Cardiac fibroblast (primary cell): Measurements from ENCODE around the gene TSHR.
A peak's percentile ranks its signal among the peaks of the same experiment; 100 is the strongest.

Experiments used
- DNase-seq, 2 donors: peaks; one replicate each; pipeline versions ENCODE4 v3.0.0 to v3.0.0-alpha.2; 2010; ENCODE audit warnings: low read depth in 2 of 2
- H3K4me3 ChIP-seq, 2 donors: replicated peaks in 1 of 2; 1 replicate in 1 of 2; 2 replicates in 1 of 2; pipeline ENCODE4 v1.5.1; 2011; ENCODE audit warnings: low read depth in 2 of 2, low read length in 2 of 2, mild to moderate bottlenecking in 2 of 2, moderate library complexity in 1 of 2
- CTCF ChIP-seq: IDR thresholded peaks from one replicate; pipeline ENCODE4 v1.5.1; 2011; ENCODE audit warnings: low read depth, mild to moderate bottlenecking, low read length, inconsistent platforms

TSHR gene

GRCh38 chr14:81165188-81165587 is 209.8 kb downstream of the TSHR start:
- no peak for TF ChIP-seq CTCF
- no peak overlapping the region for H3K4me3 ChIP-seq
- DNase-seq: peak in 1 of 2 donors; percentile 13

GRCh38 chr14:81166121-81166520 is 210.7 kb downstream of the TSHR start:
- H3K4me3 ChIP-seq: no peak overlapping the region
- no peak for TF ChIP-seq CTCF
- no peak for DNase-seq

DNA sequence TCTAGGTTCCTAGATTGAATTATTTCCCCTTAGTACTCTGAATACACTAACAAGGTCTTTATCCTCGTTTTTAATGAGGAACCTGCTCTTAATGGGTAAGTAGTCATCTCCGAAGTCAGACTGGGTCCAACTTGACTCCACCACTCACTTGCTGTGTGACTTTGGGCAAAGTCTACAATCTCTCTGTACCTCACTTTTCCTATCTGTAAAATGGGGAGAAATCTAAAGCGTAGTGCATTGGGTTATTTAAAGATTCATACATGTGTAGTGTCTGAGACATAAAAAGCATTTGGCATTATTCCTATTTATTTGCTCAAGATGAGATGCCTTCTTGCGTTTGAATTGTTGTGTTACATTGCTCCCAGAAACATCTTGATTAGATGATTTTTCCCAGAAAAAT is 213.8 kb downstream of the TSHR start:
- no peak for DNase-seq
- peak overlapping the region in 1 of 2 donors; percentile 57 for H3K4me3 ChIP-seq

GRCh38 chr14:81169711-81170103 is 214.3 kb downstream of the TSHR start:
- no peak for TF ChIP-seq CTCF
- peak overlapping the region; percentile 57 to 68 for H3K4me3 ChIP-seq
- DNase-seq: peak in 1 of 2 donors; percentile 31

More for the DNA sequence above, 213.8 kb downstream of the TSHR start:
- TF ChIP-seq CTCF: no peak

- H3K4me3 ChIP-seq: peak overlapping the region; percentile 57 to 68
- TF ChIP-seq CTCF: peak; percentile 87
- DNase-seq: peak; percentile 90 to 91
These were observed 214.8 kb downstream of the TSHR start for GRCh38 chr14:81170104-81170828.

DNA sequence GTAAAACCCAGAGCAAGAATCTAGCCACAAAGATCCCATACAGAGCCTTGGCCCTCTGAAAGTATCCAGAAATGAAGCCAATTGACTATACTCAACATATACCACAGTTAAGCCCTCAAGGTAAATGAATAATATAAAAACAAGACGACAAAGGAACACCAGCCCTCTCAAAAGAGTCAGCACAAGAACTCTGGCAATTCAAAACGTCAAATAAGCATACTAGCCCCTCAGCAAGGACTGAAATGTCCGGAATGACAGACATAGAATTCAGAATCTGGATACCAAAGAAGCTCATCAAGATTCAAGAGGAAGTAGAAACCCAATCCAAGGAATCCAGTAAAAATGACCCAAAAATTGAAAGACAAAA is 215.4 kb downstream of the TSHR start:
- no peak for TF ChIP-seq CTCF
- no peak for DNase-seq
- H3K4me3 ChIP-seq: no peak overlapping the region

DNA sequence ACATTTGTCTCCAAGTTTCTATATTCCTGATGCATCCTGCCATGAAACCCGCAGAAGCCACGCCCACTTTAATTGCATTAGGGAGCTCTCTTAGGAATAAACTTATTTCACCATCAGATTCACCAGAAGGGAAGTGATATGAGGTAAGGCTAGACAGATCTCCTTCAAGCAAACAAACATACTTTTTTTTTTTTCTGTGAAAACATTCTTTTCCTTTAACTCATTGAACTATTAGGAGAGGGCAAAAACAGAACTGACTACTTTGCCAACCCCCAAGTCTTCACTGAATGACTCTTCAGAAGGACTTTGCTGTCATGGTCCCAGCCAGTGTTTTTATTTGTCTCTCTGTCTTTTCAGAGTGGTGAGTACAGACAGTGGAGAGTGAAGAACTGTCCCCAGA is 216.9 kb downstream of the TSHR start:
- peak in 1 of 2 donors; percentile 60 for DNase-seq
- no peak for TF ChIP-seq CTCF
- no peak overlapping the region for H3K4me3 ChIP-seq
